GM18526 (cell line): ENCODE results near the gene ARHGEF1.

Source experiments
- POLR2A ChIP-seq: IDR thresholded peaks from 3 replicates; pipeline ENCODE4 v1.6.1; 2011; ENCODE audit not compliant: insufficient read length; ENCODE audit errors: extremely low read depth

The ARHGEF1 gene

DNA sequence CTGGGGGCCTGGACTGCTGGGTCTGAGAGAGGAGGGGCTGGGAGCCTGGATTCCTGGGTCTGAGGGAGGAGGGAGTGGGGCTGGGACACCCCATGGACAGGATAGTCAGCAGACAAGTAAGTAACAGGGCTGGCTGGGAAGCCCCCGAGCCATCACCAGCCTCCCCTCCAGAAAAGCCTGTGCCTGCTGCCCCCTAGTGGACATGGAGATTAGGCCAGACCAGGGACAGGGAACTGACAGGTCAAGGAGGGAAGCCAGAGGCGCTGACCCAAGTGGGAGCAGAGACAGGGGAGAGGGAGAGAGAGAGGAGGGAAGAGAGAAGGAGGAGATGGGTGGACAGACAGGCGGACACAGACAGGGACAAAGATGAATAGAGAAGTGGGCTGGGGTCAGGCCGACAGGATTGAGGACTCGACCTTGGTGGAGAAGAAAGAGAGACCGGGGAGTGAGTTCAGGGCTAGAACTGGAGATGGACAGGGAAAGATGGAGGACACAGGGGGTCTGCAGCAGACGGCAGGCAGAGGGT lies 51.9 kb downstream of the ARHGEF1 start:
- no peak for TF ChIP-seq POLR2A

DNA sequence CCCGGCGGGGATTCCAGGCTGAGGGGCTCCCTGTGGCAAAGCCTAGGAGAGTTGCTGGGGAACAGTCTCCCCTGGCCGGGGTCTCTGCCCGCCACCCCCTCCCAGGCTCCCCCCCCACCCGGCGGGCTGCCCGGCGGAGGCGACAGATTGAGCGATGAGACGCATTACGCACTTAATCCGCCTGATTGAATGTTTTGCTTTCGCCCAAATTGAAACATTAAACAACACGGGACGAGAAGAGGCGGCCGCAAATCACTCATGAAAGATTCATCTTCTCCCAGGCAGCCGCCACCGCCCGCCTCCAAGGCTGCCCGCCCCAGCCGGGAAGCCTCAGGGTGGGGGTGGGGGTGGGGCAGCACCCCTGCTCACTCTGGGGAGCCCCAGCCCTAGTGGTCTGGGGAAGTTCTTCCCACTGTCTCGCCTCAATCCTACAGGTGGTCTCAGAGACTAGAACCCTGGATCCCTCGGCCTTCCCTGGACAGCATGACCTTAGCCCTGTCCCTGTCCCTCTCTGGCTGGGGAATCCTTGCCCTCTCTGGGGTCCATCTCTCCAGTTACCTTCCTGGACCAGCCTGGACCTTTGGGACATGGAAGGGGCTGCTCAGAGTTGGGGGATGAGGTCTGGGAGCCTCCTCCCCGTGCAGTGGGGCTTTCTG lies 52.9 kb downstream of the ARHGEF1 start:
- no peak for TF ChIP-seq POLR2A

DNA sequence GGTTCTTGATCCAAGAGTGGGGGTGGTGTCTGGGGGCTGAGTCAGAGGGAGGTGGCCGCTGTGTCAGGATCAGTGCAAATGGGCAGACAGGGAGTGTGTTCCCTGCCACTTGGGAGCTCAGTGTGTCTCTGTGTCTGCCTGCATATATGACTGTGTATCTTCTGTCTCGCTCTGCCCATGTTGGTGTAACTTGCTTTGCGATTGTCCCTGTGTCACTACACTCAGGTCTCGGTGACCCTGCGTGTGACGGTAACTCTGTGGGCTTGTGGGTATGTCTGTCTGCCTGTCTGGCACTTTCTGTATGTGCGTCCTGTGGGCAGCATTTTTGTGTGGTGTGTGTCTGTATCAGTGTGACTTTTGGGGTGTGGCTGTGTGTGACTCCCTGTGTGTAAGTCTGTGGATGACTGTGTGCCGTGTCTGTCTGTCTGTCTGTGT lies 53.4 kb downstream of the ARHGEF1 start:
- no peak for TF ChIP-seq POLR2A

DNA sequence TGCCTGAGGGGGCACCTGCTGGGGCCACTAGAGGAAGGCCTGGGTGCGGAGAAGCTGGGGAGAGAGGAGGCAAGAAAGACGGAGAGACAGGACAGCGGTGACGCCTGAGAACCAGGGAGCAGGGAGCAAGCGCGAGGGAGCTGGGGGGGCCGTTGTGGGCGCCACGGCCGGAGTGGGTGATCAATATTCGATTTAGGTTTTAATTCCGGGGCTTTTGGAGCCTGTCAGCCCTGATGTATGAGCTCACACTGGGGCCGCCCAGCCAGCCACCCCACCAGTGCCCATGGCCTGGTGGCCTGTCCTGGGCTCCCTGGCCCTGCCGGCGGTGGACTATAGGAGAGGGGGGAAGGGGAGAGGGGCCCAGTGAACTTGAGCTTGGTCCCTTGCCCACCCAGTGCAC lies 54.0 kb downstream of the ARHGEF1 start:
- TF ChIP-seq POLR2A: no peak

DNA sequence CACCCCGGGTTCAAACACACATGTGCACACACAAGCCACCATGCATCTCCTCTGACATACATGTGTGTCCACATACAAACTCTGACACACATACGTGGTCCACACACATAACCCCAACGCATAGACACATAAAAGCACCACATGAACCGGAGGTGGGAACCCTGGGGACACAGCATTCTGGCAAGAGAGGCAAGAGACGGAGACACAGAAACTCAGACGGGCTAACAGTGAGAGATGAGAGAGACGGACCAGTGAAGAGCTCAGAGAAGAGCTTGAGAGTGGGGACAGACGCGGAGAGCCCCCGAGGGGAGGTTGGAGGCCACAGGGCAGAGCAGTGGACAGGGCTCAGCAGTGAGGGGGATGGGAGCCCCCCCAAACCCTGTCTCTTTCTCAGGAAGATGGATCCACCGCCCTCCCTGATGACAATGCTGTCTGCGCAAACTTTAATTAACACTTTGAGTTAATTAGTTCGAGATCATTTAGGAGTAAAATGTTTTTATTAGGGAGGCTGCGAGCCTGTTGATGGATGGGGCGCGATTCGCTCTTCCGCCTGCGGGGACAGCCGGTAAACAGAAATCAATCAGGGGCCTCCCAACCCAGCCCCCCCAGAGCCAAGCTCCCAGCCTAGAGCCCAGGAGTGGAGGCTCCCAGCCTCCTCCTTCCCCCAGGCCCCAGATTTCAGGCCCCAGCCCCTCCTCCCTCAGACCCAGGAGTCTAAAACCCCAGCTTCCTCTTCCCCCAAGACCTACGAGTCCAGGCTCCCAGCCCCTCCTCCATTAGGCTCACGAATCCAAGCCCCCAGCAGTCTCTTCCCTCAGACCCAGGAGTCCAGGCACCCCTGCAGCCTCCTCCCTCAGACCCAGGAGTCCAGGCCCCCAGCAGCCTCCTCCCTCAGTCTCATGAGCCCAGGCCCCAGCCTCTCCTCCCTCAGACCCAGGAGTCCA lies 54.8 kb downstream of the ARHGEF1 start:
- no peak for TF ChIP-seq POLR2A

DNA sequence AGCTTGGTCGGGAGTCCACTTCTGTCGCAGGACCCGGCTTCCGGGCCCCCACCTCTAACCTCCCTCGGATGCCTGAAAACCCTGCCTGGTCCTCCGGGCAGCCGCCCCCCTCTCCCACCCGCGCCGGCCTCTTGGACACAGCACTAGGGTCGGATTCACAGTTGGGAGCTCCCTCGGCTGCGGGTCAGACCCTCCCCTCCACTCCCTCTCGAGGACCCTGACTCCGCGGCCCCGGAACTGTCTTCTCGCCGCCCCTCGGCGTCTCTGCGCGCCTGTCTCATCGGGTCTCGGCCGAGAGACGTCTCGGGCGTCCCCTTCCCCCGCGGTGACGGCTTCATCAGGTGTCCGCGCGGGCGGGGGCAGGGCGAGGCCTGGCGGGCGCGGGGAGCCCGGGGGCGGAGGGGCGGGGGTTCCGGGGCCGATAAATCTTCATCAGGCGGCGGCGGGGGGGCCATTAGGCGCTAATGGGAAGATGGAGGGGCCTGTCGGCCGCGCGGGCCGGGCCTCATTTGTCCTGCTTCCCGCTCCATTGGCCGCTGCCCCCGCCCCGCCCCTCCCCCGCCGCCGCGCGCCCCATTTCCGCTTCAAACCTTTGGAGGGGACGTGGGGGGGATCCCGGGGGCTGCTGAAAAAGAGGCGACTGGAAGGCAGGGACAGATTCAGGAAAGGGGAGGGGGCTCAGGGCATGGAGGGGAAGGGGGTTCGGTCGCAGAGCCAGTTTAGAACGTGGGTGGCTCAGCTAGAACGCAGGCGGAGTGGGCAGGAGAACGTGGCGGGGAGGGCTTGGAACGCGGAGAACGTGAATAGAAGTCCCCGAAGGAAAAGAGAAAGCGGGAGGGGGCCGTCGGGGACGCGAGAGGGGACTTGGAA lies 57.1 kb downstream of the ARHGEF1 start:
- peak; percentile 10 for TF ChIP-seq POLR2A

DNA sequence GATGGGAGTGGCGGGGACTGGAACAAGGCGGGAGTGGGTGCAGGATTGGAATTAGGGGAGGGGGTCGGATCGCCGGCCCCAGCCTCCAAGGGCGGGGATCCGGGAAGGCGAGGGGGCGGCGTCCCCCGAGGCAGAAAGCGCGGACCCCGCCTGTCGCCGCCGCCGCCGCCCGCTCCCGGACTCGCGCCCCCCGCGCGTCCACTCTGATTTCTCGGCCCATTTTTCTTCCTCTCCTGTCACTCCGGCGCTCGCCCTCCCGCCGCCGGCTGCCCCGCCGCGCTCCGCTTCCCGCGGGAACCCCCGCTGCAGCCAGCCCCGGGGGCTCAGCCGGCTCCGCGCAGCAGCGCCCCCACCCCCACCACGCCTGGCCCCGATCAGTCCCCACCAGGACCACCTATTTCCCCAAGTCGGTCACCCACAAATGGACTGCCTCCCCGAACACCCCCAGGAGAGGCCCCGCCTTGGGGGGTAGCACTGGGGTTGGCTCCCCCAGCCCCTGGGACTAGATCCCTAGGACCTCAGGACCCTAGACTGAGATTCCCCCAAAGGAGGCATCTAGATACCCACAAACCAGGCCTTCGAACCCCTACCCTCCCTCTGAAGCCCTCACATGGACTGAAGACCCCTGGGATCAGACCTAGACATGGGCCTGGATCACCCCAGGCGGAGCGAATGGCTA lies 57.9 kb downstream of the ARHGEF1 start:
- TF ChIP-seq POLR2A: no peak

DNA sequence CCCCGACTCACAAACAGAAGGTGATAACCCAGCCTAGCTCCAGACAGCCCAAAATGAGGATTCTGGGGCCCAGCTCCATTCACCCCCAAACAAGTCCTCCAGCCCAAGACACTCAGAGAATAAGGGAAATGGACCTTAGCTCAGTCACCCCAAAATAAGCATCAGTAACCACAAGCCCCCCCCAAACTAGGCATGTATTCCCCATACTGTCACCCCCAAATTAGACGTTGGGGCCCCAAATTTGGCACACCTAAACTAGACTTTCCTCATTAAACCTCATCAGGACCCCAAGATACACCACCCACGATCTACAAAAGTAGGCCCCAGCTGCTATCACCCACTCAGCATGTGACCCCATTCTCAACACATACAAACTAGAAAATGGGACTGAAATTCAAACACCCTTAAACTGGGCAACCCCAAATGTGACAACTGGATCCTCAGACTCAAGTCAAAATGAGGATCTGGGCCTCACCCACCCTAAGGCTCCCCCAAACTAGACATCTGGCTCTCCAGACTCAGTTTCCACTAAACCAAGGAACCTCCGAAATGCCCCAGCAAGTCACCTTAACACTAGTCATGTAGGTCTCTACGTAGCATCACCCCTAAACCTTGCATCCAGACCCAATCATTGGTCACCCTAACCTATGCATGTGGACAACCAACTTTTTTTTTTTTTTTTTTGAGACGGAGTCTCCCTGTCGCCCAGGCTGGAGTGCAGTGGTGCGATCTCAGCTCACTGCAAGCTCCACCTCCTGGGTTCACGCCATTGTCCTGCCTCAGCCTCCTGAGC lies 58.6 kb downstream of the ARHGEF1 start:
- no peak for TF ChIP-seq POLR2A

DNA sequence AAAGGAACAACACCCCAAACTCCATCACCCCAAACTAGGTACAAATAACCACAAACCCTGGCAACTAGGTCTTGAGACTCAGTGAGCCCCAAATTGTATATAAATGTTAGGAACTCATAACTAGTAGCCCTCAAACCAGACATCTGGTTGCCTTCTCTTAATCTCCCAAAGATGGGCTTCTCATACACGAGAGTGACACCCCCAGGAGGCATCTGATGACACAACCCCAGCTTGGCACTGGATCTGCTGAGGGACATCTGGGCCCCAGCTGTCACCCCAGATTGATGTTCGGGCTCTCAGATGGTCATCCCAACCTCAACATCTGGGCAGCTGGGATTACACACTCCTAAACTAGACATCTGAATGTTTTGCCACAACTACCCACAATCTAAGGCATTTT lies 61.4 kb downstream of the ARHGEF1 start:
- no peak for TF ChIP-seq POLR2A

DNA sequence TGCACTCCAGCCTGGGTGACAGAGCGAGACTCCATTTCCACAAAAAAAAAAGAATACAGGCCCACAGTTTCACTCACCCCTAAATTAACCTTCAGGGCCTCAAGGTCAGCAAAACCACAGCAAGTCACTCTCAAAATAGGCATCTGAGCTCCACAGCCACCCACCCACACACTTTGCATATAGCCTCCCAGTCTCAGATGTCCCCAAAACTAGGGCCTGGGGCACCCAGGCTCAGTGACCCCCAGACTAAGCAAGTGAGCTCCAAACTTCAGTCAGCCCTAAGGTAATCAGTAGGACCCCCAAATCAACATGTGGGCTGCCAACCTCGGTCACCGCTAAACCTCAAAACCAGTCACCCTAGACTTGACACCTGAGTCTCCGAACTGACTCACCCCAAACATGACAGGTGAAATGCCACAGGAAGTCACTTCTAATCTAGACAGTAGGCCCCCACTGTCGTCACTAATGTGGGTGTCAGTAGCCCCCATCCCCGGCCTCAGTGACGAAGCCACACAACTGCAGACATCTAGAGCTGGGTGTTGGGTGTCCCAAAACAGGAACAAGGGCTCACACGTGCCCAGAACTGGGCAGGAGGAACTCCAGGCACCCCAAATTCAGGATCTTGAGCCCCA lies 62.3 kb downstream of the ARHGEF1 start:
- no peak for TF ChIP-seq POLR2A

DNA sequence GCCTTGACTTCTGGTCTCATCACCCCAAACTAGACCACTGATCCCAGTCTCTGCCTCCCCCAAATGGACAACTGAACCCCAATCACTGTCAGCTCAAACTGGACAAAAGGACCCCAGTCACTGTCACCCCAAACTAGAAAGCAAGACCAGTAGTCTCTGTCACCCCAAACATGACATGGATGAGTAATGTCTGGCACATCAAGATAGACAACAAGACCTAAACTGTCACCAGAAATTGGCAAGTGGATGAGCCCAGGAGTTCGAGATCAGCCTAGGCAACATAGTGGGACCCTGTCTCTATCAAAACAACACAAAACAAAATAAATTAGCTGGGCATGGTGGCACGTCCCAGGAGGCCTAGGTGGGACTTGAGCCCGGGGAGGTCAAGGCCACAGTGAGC lies 64.1 kb downstream of the ARHGEF1 start:
- TF ChIP-seq POLR2A: no peak

DNA sequence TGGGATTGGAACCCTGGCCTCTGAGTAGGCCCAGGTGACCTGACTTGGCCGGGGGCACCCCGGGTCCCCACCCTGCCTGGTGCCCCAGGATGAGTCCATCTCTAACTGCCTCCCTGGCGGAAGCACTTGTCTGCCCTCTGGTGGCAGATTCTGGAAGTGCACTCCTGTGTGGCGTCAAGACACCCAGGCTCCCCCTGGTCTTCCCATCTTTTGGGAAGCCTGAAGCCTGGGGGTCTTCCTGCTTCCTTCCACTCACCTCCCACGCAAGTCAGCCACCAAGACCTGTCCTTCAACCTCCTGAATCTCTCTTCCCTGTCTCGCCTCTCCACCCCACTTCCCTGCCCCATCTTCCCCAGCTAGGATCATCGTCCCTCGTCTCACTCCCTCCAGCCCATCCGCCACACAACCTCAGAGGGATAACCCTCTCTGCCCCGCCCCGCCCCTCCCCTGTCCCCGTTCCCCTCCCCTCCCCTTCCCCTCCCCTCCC lies 68.7 kb downstream of the ARHGEF1 start:
- no peak for TF ChIP-seq POLR2A

DNA sequence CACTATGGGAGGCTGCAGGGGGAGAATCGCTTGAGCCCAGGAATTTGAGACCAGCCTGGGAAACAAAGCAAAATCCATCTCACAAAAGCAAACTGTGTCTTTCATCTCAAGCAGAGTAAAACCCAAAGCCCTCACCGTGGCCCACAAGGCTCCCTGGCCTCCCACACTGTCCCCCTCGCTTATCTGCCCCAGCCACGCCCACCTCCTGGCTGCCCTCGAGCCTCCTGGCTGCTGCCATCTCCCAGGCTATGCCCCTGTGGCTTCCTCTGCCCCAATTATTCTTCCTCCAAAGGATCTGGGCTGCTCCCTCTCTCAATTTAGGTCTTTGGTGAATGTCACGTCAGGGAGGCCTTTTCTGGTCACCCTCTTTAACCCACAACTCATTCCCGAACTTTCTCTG lies 72.5 kb downstream of the ARHGEF1 start:
- no peak for TF ChIP-seq POLR2A

DNA sequence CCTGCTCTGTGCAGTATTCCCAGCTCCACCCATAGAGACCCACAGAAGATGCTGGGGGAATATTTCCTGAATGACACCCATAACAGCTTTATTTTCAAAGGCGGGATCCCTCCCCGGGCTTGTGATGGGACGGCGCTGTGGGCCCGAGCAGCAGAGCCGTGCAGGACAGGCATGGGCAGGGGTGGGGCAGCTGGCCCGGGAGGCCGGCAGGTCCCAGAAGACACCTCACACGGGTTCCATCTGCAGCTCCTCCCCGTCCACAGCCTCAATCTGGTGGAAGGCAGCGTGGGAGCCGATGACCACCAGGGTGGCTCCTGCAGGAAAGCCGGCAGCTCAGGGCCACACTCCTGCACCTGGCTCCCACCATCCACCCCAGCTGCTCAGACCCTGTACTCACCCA lies 73.6 kb downstream of the ARHGEF1 start:
- TF ChIP-seq POLR2A: no peak
